K562 (cell line): ENCODE results near the gene L3HYPDH. TPM values are rescaled to one million over a fixed set of nuclear protein-coding genes. Genes with fewer than 3 reads are reported as not detected.

ENCODE experiments used
- ATF1 ChIP-seq, 2 experiments: fragments of 450-650 bp in 1 of 2; IDR thresholded peaks; 2 replicates each; pipeline ENCODE4 v1.6.1; 2016; ENCODE audit warnings: missing compliant biosample characterization in 1 of 2, missing genetic modification characterization in 1 of 2
- CC2D1A ChIP-seq: fragments of 450-650 bp; IDR thresholded peaks from 2 replicates; pipeline ENCODE4 v1.6.1; 2017; ENCODE audit warnings: mild to moderate bottlenecking
- ETV6 ChIP-seq, 3 experiments: fragments of 150-350 bp in 1 of 3; sonication (generic) in 1 of 3; formaldehyde crosslinking in 1 of 3; IDR thresholded peaks; 2 replicates each; pipeline versions ENCODE4 v1.6.1 to v1.8.0; 2014 to 2022; ENCODE audit warnings: borderline replicate concordance in 2 of 3, low read depth in 2 of 3, antibody characterized with exemption in 1 of 3, low read length in 1 of 3, mild to moderate bottlenecking in 1 of 3, missing genetic modification reagents in 1 of 3
- FOXK1 ChIP-seq: sonication (generic); formaldehyde crosslinking; IDR thresholded peaks from 2 replicates; pipeline ENCODE4 v1.8.0; 2022; ENCODE audit warnings: missing genetic modification reagents, mild to moderate bottlenecking, borderline replicate concordance
- PHF20 ChIP-seq: fragments of 450-650 bp; IDR thresholded peaks from 2 replicates; pipeline ENCODE4 v1.6.1; 2018; ENCODE audit not compliant: partially characterized antibody
- SRSF1 ChIP-seq: fragments of 200-400 bp; formaldehyde crosslinking; IDR thresholded peaks from 2 replicates; pipeline ENCODE4 v1.6.1; 2017; ENCODE audit warnings: mild to moderate bottlenecking, low read depth, low read length, moderate library complexity
- TAF1 ChIP-seq: IDR thresholded peaks from 2 replicates; pipeline ENCODE4 v1.6.1; 2011; ENCODE audit warnings: mild to moderate bottlenecking, low read length, moderate library complexity; ENCODE audit not compliant: insufficient read depth, control insufficient read depth, severe bottlenecking; ENCODE audit errors: extremely low read depth
- ZNF12 ChIP-seq: sonication (generic); formaldehyde crosslinking; IDR thresholded peaks from 2 replicates; pipeline ENCODE4 v1.4.0; 2020; ENCODE audit warnings: mild to moderate bottlenecking, missing genetic modification reagents
- polyA plus RNA-seq, 8 experiments: library from polyadenylated mRNA; depleted of rRNA in 4 of 8; stranded (reverse) in 5 of 8; unstranded in 3 of 8; fragments of >200 nt; fragmentation: Nextera tagmentation in 2 of 8; fragmentation: Illumina TruSeq in 1 of 8; extraction: Ambion mirVana in 2 of 8; extraction: Trizol in 1 of 8; gene quantifications; 2 replicates each; pipeline versions ENCODE4 v1.2.1 to v1.2.3, GENCODE V29; 2011 to 2014; ENCODE audit warnings: inconsistent platforms in 1 of 8, missing spikeins in 1 of 8
- total RNA-seq, 7 experiments: library from RNA; depleted of rRNA in 6 of 7; stranded (reverse); fragments of >200 nt in 6 of 7; fragmentation: Illumina TruSeq in 2 of 7; extraction: Trizol in 2 of 7; gene quantifications; 2 replicates each; pipeline versions ENCODE4 v1.2.1 to v1.2.3, GENCODE V29; 2011 to 2021; ENCODE audit warnings: low replicate concordance in 1 of 7
- TF ChIP-seq, protein P1 (sequence below): fragments of 250-450 bp; sonication (Bioruptor Pico); IDR thresholded peaks from 2 replicates; pipeline ENCODE4 v1.4.0; 2020; ENCODE audit warnings: borderline replicate concordance
- TF ChIP-seq, protein P2 (sequence below): fragments of 450-650 bp; IDR thresholded peaks from 2 replicates; pipeline ENCODE4 v1.6.1; 2016; ENCODE audit warnings: low read depth
- TF ChIP-seq, protein P3 (sequence below): fragments of 250-450 bp; sonication (Bioruptor Pico); IDR thresholded peaks from 2 replicates; pipeline ENCODE4 v1.4.0; 2020

The L3HYPDH gene
- total and polyA plus RNA-seq, 9 of the 15 experiments (the other 6 are each of a cell fraction or from before 2014, with no cell fraction given) = 12.8 to 36.5 (median 19.3) TPM

DNA sequence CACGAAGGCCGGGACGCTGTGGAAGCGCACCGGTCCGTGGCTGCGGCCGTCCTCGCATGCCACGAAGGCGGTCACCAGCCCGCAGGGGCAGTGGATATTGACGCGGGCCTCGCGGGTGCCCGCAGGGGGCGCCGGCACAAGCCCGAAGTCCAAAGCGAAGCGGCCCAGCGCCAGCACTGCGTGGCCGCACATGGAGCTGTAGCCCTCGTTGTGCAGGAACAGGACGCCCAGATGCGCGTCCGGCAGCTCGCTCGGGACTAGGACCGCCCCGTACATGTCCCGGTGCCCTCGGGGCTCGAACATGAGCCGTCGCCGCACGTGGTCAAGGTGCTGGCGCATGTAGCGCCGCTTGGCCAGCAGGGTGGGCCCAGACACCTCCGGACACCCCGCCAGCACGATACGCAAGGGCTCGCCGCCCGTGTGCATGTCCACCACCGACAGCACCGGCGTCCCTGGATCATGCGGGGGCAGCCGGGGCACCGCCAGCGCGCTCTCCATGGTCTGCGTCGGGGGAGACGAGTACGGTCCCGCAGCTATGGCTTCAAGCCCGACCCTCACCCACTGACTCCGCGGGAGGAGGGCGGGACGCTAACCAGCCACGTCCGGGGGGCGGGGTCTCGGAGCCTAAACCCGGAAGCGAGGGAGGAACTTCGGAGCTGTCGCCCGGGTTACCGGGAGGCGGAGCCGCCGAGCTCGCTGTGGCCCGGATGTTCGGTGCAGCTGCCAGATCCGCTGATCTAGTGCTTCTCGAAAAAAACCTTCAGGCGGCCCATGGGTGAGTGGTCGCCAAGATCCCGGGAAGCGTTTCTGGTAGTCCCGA, at the start of gene L3HYPDH, which contains the start of gene JKAMP (continued):
- TF ChIP-seq, protein P1, sequence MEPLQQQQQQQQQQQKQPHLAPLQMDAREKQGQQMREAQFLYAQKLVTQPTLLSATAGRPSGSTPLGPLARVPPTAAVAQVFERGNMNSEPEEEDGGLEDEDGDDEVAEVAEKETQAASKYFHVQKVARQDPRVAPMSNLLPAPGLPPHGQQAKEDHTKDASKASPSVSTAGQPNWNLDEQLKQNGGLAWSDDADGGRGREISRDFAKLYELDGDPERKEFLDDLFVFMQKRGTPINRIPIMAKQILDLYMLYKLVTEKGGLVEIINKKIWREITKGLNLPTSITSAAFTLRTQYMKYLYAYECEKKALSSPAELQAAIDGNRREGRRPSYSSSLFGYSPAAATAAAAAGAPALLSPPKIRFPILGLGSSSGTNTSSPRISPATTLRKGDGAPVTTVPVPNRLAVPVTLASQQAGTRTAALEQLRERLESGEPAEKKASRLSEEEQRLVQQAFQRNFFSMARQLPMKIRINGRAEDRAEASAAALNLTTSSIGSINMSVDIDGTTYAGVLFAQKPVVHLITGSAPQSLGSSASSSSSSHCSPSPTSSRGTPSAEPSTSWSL (CRISPR knock-in tag) = no peak
- TF ChIP-seq ATF1 (CRISPR knock-in tag; IDR thresholded peaks at IDR 0.05) (no peak), ATF1 (tag; IDR thresholded peaks at IDR 0.05) (peak; percentile 77), ZNF12 (CRISPR knock-in tag) (peak; percentile 74; the same call in 1 of the 2 replicates), ETV6 (IDR thresholded peaks at IDR 0.05; ENCODE audit: borderline replicate concordance in 1 of 2, low read depth in 2 of 2, low read length in 1 of 2) (no peak), ETV6 (CRISPR knock-in tag; IDR thresholded peaks at IDR 0.05; ENCODE audit: borderline replicate concordance) (peak; percentile 39; the same call in 1 of the 2 replicates), FOXK1 (CRISPR knock-in tag) (no peak), TAF1 (peak; percentile 49), PHF20 (peak; percentile 28), CC2D1A (no peak), SRSF1 (no peak)
- TF ChIP-seq, protein P2, sequence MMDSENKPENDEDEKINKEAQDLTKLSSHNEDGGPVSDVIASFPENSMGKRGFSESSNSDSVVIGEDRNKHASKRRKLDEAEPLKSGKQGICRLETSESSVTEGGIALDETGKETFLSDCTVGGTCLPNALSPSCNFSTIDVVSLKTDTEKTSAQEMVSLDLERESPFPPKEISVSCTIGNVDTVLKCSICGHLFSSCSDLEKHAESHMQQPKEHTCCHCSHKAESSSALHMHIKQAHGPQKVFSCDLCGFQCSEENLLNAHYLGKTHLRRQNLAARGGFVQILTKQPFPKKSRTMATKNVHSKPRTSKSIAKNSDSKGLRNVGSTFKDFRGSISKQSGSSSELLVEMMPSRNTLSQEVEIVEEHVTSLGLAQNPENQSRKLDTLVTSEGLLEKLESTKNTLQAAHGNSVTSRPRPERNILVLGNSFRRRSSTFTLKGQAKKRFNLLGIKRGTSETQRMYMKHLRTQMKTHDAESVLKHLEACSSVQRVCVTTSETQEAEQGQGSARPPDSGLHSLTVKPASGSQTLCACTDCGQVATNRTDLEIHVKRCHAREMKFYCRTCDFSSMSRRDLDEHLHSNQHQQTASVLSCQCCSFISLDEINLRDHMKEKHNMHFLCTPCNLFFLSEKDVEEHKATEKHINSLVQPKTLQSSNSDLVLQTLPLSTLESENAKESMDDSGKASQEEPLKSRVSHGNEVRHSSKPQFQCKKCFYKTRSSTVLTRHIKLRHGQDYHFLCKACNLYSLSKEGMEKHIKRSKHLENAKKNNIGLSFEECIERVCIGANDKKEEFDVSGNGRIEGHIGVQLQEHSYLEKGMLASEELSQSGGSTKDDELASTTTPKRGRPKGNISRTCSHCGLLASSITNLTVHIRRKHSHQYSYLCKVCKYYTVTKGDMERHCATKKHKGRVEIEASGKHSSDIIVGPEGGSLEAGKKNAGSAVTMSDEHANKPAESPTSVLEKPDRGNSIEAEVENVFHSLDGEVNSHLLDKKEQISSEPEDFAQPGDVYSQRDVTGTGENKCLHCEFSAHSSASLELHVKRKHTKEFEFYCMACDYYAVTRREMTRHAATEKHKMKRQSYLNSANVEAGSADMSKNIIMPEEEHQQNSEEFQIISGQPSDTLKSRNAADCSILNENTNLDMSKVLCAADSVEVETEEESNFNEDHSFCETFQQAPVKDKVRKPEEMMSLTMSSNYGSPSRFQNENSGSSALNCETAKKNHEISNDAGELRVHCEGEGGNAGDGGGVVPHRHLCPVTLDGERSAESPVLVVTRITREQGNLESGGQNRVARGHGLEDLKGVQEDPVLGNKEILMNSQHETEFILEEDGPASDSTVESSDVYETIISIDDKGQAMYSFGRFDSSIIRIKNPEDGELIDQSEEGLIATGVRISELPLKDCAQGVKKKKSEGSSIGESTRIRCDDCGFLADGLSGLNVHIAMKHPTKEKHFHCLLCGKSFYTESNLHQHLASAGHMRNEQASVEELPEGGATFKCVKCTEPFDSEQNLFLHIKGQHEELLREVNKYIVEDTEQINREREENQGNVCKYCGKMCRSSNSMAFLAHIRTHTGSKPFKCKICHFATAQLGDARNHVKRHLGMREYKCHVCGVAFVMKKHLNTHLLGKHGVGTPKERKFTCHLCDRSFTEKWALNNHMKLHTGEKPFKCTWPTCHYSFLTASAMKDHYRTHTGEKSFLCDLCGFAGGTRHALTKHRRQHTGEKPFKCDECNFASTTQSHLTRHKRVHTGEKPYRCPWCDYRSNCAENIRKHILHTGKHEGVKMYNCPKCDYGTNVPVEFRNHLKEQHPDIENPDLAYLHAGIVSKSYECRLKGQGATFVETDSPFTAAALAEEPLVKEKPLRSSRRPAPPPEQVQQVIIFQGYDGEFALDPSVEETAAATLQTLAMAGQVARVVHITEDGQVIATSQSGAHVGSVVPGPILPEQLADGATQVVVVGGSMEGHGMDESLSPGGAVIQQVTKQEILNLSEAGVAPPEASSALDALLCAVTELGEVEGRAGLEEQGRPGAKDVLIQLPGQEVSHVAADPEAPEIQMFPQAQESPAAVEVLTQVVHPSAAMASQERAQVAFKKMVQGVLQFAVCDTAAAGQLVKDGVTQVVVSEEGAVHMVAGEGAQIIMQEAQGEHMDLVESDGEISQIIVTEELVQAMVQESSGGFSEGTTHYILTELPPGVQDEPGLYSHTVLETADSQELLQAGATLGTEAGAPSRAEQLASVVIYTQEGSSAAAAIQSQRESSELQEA = no peak
- TF ChIP-seq, protein P3, sequence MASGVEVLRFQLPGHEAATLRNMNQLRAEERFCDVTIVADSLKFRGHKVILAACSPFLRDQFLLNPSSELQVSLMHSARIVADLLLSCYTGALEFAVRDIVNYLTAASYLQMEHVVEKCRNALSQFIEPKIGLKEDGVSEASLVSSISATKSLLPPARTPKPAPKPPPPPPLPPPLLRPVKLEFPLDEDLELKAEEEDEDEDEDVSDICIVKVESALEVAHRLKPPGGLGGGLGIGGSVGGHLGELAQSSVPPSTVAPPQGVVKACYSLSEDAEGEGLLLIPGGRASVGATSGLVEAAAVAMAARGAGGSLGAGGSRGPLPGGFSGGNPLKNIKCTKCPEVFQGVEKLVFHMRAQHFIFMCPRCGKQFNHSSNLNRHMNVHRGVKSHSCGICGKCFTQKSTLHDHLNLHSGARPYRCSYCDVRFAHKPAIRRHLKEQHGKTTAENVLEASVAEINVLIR (CRISPR knock-in tag) = no peak
